Activated CD4-positive, alpha-beta T cell treated with anti-CD3 and anti-CD28 coated beads for 36 hours (primary cell): Measurements from ENCODE around the gene SLC52A1. TPM values are rescaled to one million over a fixed set of nuclear protein-coding genes. Genes with fewer than 3 reads are reported as not detected.
A peak's percentile ranks its signal among the peaks of the same experiment; 100 is the strongest.

Source experiments
- ATAC-seq: fragments of 200-7000 bp; cut with Tn5 transposase; one replicate; pipeline ENCODE4 v1.10.0; 2021; ENCODE audit warnings: mild to moderate bottlenecking, moderate library complexity
- CTCF ChIA-PET: fragments of 350-600 bp; sonication (Branson Sonifier 250); formaldehyde crosslinking; loops from one replicate; lab custom pipeline; 2021; ENCODE audit warnings: antibody characterized with exemption; lab: Charles Lee
- POLR2A ChIA-PET: fragments of 350-600 bp; sonication (Branson Sonifier 250); formaldehyde crosslinking; loops from one replicate; lab custom pipeline; 2021; ENCODE audit warnings: antibody characterized with exemption, inconsistent platforms; lab: Charles Lee
- DNase-seq: peaks from one replicate; pipeline ENCODE4 v3.0.0-alpha.2; 2020
- H3K27ac Mint-ChIP-seq: one replicate; pipeline ENCODE4 v1.8.0; 2021; ENCODE audit warnings: mixed read lengths
- H3K27me3 Mint-ChIP-seq: one replicate; pipeline ENCODE4 v1.8.0; 2021; ENCODE audit warnings: mixed read lengths
- H3K36me3 Mint-ChIP-seq: one replicate; pipeline ENCODE4 v1.8.0; 2021; ENCODE audit warnings: low read depth, mixed read lengths
- H3K4me1 Mint-ChIP-seq: one replicate; pipeline ENCODE4 v1.8.0; 2021; ENCODE audit warnings: mixed read lengths
- H3K4me3 Mint-ChIP-seq: one replicate; pipeline ENCODE4 v1.8.0; 2021; ENCODE audit warnings: mild to moderate bottlenecking, moderate library complexity, mixed read lengths
- H3K9me3 Mint-ChIP-seq: one replicate; pipeline ENCODE4 v1.8.0; 2021; ENCODE audit warnings: low read depth, mixed read lengths
- intact Hi-C, 2 experiments: fragments of 100-400 bp; cut with DNase I in 1 of 2; cut with micrococcal nuclease in 1 of 2; formaldehyde crosslinking; loops; one replicate each; pipeline versions ENCODE4 v1.14.2 to v1.15.1; 2022 to 2024; cut with DNase I, micrococcal nuclease
- total RNA-seq, 2 experiments: library from RNA; stranded (reverse); gene quantifications; one replicate each; pipeline ENCODE4 v1.2.3, GENCODE V29; 2021

Gene SLC52A1
- total RNA-seq, 2 experiments from 2014 or later, result 0.16 to 0.26 TPM

GRCh38 chr17:5014357-5014756 lies 20.9 kb downstream of the SLC52A1 start:
- CTCF ChIA-PET, result interaction anchor here (0.6 to 1.0 kb wide), 2 partner anchors 25 to 299 kb away, joined by 4 read pairs; no protein-coding TSS in a partner anchor
- POLR2A ChIA-PET, result no interaction called here
- Mint-ChIP-seq H3K4me3 (no peak overlapping the region), H3K9me3 (no peaks in the 10 kb centered on the region), H3K4me1 (peaks cover 16% of the 10 kb centered on the region), H3K36me3 (peaks cover 30% of the 10 kb centered on the region), H3K27me3 (no peaks in the 10 kb centered on the region), H3K27ac (no peak overlapping the region)
- DNase-seq, result no peak
- intact Hi-C loops, result no loop called here
- ATAC-seq, result no peak

DNA sequence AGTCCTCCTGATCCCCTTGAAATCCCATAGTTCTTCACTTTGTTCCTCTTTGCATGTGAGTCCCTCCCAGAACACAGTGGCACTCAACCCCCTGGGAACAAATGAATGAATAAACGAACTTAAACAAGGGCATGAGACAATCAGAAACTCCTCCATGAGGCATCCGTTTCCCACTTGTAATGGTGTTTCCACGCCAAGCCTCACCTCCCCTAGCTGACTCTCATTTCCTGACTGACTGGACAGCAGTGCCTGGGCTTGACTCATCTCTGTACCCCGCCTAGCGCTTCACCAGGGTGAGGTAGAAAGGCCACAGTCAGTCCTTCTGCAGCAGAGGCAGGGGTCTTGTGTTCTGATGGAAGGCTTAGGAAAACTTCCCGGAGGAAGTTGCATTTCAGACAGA lies 23.3 kb downstream of the SLC52A1 start:
- H3K27ac Mint-ChIP-seq, result peak overlapping the region; percentile 5
- H3K4me1 Mint-ChIP-seq, result peaks cover 9% of the 10 kb centered on the region
- ATAC-seq (peak; percentile 89), DNase-seq (peak; percentile 70)
- H3K36me3 Mint-ChIP-seq, result peaks cover 46% of the 10 kb centered on the region
- H3K4me3 Mint-ChIP-seq, result no peak overlapping the region
- H3K9me3 Mint-ChIP-seq, result no peaks in the 10 kb centered on the region
- ChIA-PET CTCF (no interaction called here), POLR2A (no interaction called here)
- intact Hi-C loops, result no loop called here
- H3K27me3 Mint-ChIP-seq, result no peaks in the 10 kb centered on the region

GRCh38 chr17:5003214-5003867 lies 31.9 kb downstream of the SLC52A1 start:
- DNase-seq (no peak), ATAC-seq (no peak)
- H3K4me1 Mint-ChIP-seq, result peaks cover 13% of the 10 kb centered on the region
- ChIA-PET POLR2A (no interaction called here), CTCF (no interaction called here)
- intact Hi-C loops, result no loop called here
- no peaks in the 10 kb centered on the region for H3K9me3 Mint-ChIP-seq
- H3K27me3 Mint-ChIP-seq, result no peaks in the 10 kb centered on the region
- no peak overlapping the region for H3K27ac Mint-ChIP-seq
- no peak overlapping the region for H3K4me3 Mint-ChIP-seq
- peaks cover 49% of the 10 kb centered on the region for H3K36me3 Mint-ChIP-seq

DNA sequence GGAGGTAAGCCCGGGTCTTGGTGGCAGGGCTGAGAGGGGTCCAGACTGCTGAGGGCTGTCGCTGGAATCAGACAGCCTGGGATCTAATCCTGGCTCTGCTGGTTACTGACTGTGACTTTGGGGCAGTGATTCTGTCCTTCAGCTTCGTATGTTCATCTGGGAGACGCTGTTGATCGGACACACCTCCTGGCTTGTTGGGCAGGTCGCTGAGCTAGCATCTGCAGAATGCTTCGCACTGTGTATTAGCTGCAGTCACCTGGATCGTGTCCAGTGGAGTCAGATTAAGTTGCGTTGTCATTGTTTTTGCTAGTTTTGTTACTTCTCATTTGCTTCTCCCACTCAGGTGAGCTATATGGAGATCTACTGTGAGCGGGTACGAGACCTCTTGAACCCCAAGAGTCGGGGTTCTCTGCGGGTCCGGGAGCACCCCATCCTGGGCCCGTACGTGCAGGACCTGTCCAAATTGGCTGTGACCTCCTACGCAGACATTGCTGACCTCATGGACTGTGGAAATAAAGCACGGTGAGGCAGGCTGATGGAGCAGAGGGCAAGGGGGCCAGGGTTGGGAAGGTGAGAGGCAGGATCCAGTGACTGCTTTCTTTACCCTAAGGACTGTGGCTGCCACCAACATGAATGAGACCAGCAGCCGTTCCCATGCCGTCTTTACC lies 33.0 kb downstream of the SLC52A1 start:
- ATAC-seq, result no peak
- CTCF ChIA-PET, result interaction anchor here (0.6 to 1.0 kb wide), 3 partner anchors 28 to 179 kb away, joined by 3 read pairs; no protein-coding TSS in a partner anchor

DNA sequence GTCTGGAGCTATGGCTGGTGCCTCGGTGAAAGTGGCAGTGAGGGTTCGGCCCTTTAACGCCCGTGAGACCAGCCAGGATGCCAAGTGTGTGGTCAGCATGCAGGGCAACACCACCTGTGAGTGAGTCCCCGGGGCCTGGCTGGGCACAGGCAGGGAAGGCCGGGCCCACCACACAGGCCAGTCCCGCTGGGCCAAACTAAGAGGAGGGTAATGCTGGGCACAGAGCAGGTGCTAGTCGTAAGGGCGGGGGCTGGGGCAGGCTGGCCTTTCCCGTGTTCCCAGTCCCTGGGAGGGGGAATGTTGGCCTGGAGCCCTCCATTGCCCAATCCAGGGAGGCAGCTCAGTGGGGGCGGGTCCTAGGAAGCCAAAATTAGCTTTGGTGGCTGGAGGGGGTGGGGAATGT lies 35.0 kb downstream of the SLC52A1 start:
- ChIA-PET CTCF (interaction anchor here (0.9 to 1.4 kb wide), 3 partner anchors 12 to 20 kb away, joined by 3 to 6 read pairs (median 5); no protein-coding TSS in a partner anchor), POLR2A (no interaction called here)
- intact Hi-C loops, result no loop called here

More for the DNA sequence above, 33.0 kb downstream of the SLC52A1 start:
- Mint-ChIP-seq H3K36me3 (peaks cover 39% of the 10 kb centered on the region), H3K4me3 (no peak overlapping the region), H3K27ac (no peak overlapping the region), H3K4me1 (peaks cover 13% of the 10 kb centered on the region), H3K9me3 (no peaks in the 10 kb centered on the region), H3K27me3 (no peaks in the 10 kb centered on the region)
- POLR2A ChIA-PET, result interaction anchor here (0.6 kb wide), 1 partner anchor 859 kb away, joined by 3 read pairs; no protein-coding TSS in a partner anchor
- no peak for DNase-seq
- intact Hi-C loops, result no loop called here

GRCh38 chr17:4999430-5000093 lies 35.7 kb downstream of the SLC52A1 start:
- H3K27me3 Mint-ChIP-seq, result no peaks in the 10 kb centered on the region
- H3K36me3 Mint-ChIP-seq, result peaks cover 32% of the 10 kb centered on the region
- peaks cover 20% of the 10 kb centered on the region for H3K4me1 Mint-ChIP-seq
- intact Hi-C loops, result loop anchor here (5.0 kb wide), 2 partner anchors 57 to 283 kb away; partner anchors contain the start of genes RABEP1 (in 1 of the 2), RNF167 (in 1 of the 2) and SLC25A11 (in 1 of the 2)
- peak overlapping the region; percentile 38 for H3K27ac Mint-ChIP-seq
- POLR2A ChIA-PET, result no interaction called here
- no peaks in the 10 kb centered on the region for H3K9me3 Mint-ChIP-seq
- CTCF ChIA-PET, result interaction anchor here (0.9 to 1.4 kb wide), 3 partner anchors 11 to 19 kb away, joined by 3 to 6 read pairs (median 5); no protein-coding TSS in a partner anchor
- ATAC-seq (no peak), DNase-seq (no peak)
- H3K4me3 Mint-ChIP-seq, result peak overlapping the region; percentile 80

More for the DNA sequence above, 35.0 kb downstream of the SLC52A1 start:
- Mint-ChIP-seq H3K4me3 (peak overlapping the region; percentile 80), H3K9me3 (no peaks in the 10 kb centered on the region), H3K4me1 (peaks cover 18% of the 10 kb centered on the region), H3K27me3 (no peaks in the 10 kb centered on the region), H3K27ac (no peak overlapping the region), H3K36me3 (peaks cover 32% of the 10 kb centered on the region)
- ATAC-seq, result no peak
- no peak for DNase-seq

DNA sequence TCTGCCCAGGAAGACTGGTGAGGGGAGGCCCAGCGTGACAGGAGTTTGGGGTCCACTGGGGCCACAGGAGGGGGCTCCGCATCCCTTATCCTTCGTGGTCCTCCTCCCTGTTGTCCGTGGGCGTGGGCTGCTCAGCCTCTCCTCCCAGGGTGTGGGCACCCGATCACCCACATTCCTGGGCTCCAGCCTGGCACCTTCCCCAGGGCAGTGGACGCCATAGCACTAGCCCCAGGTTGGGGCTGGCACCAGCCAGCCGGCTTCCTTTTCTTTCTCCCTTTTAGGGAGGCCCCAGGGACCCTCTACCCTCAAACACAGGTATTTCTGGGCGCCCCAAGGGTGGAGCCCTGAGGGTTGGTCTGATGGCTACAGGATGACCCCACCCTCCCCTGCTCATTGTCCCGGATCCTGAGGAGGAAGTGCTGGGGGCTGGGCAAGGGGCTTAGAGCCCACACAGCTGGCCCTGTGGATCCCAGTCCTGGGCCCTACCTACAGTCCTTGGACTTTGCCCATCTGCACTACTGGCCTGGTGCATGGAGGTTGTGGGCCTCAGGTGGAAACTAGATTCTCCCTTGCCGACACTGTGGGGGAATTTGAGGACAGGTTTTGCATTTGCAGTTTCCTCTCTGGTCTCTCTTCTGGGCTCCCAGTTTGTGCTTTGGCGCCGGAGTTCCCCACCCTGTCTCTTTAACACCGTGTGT lies 36.3 kb downstream of the SLC52A1 start:
- ATAC-seq, result no peak
- Mint-ChIP-seq H3K27ac (peak overlapping the region; percentile 38), H3K4me1 (peaks cover 20% of the 10 kb centered on the region), H3K36me3 (peaks cover 27% of the 10 kb centered on the region), H3K9me3 (no peaks in the 10 kb centered on the region), H3K27me3 (no peaks in the 10 kb centered on the region), H3K4me3 (peak overlapping the region; percentile 80)
- intact Hi-C loops, result loop anchor here (5.0 kb wide), 2 partner anchors 57 to 283 kb away; partner anchors contain the start of genes RABEP1 (in 1 of the 2), RNF167 (in 1 of the 2) and SLC25A11 (in 1 of the 2)
- ChIA-PET CTCF (interaction anchor here (1.0 to 1.6 kb wide), 3 partner anchors 18 to 30 kb away, joined by 3 to 4 read pairs (median 3); no protein-coding TSS in a partner anchor), POLR2A (interaction anchor here (1.0 to 1.5 kb wide), 2 partner anchors 51 to 75 kb away, joined by 3 read pairs; partner anchors contain the start of gene PFN1)
- peak; percentile 32 for DNase-seq

DNA sequence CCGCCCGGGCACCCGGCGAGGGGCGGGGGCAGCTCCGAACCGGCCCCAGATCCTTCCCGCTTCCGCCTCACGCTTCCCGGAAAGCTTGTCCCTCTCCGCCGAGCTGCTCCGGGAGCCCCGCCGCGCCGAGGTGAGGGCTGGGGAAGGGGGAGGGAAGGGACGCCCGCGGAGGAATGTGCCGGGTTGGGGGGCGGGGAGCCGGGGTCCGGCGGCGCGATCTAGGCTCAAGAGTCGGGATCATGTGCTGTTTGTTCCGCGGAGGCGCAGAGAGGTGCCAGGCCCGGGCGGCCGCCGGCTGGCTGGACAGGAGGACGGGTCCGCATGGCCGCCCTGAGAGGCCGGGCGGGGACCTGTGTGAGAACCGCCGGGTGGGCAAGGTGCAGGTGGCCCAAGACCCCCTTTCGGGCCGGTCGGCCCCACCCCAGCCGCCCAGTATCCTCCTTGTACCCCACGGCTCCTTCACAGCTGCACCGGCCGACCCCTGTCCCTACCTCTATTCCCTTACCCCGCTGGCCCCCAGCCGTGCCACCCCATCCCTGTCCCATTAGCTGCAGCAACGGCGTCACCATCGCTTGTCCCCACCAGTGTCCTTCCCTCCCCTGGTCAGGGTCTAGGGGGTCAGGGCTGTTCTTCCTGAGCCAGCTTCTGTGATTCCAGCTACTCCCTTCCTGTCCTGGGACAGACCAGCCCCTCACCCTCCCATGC lies 37.0 kb downstream of the SLC52A1 start:
- ATAC-seq, result no peak
- H3K36me3 Mint-ChIP-seq, result peaks cover 20% of the 10 kb centered on the region
- H3K27ac Mint-ChIP-seq, result peak overlapping the region; percentile 55
- peak overlapping the region; percentile 80 for H3K4me3 Mint-ChIP-seq
- no peaks in the 10 kb centered on the region for H3K27me3 Mint-ChIP-seq
- ChIA-PET POLR2A (interaction anchor here (1.0 to 1.7 kb wide), 3 partner anchors 50 to 76 kb away, joined by 3 to 9 read pairs (median 3); partner anchors contain the start of genes PFN1, RNF167 and SLC25A11), CTCF (interaction anchor here (1.0 to 1.7 kb wide), 5 partner anchors 9 to 58 kb away, joined by 3 to 6 read pairs (median 3); partner anchors contain the start of genes RNF167, SLC25A11 and SPAG7)
- DNase-seq, result peak; percentile 31
- no peaks in the 10 kb centered on the region for H3K9me3 Mint-ChIP-seq
- peaks cover 20% of the 10 kb centered on the region for H3K4me1 Mint-ChIP-seq
- intact Hi-C loops, result loop anchor here (5.0 kb wide), 2 partner anchors 56 to 284 kb away; partner anchors contain the start of genes RABEP1 (in 1 of the 2), RNF167 (in 1 of the 2) and SLC25A11 (in 1 of the 2)

- peak; percentile 96 for DNase-seq
- H3K27ac Mint-ChIP-seq, result peak within 1 kb of the TSS; percentile 55
- no peaks in the 10 kb centered on the region for H3K9me3 Mint-ChIP-seq
- H3K4me3 Mint-ChIP-seq, result peak within 1 kb of the TSS; percentile 80
- ChIA-PET CTCF (interaction anchor here (0.6 to 1.8 kb wide), 8 partner anchors 9 to 314 kb away, joined by 3 to 6 read pairs (median 3); partner anchors contain the start of genes CAMTA2, RNF167, SLC25A11 and SPAG7), POLR2A (interaction anchor here (0.6 to 1.7 kb wide), 6 partner anchors 11 to 288 kb away, joined by 3 to 9 read pairs (median 3); partner anchors contain the start of genes PFN1, RNF167 and SLC25A11)
- intact Hi-C loops, result loop anchor here (1.0 to 5.0 kb wide), 17 partner anchors 9 to 1104 kb away; partner anchors contain the start of genes RNF167 (in 2 of the 2), SLC25A11 (in 2 of the 2), C17orf107 (in 1 of the 2) and CAMKK1 (in 1 of the 2)
- H3K27me3 Mint-ChIP-seq, result no peaks in the 10 kb centered on the region
- ATAC-seq, result peak; percentile 95
- peaks cover 20% of the 10 kb centered on the region for H3K4me1 Mint-ChIP-seq
- H3K36me3 Mint-ChIP-seq, result peaks cover 15% of the 10 kb centered on the region
Measured at GRCh38 chr17:4997302-4998026, 37.8 kb downstream of the SLC52A1 start, which contains the start of the genes INCA1 and KIF1C. INCA1 (minus strand) TSS chr17:4997522; CDS start chr17:4994437, 3,085 bp downstream. KIF1C (plus strand) TSS chr17:4997950; CDS start chr17:5000247, 2,297 bp downstream.
